Brain microvascular endothelial cell (primary cell): Measurements from ENCODE around the gene GIPC1.

Experiments used
- DNase-seq: peaks from one replicate; pipeline ENCODE4 v3.0.0-alpha.2; 2020
- H3K27ac ChIP-seq: fragments of 250-450 bp; sonication (Bioruptor Pico); 2 replicates; pipeline ENCODE4 v1.5.1; 2020; ENCODE audit warnings: mild to moderate bottlenecking, moderate library complexity
- H3K27me3 ChIP-seq: fragments of 250-450 bp; sonication (Bioruptor Pico); replicated peaks from 2 replicates; pipeline ENCODE4 v1.5.1; 2020; ENCODE audit warnings: mild to moderate bottlenecking
- H3K36me3 ChIP-seq: fragments of 250-450 bp; sonication (Bioruptor Pico); replicated peaks from 2 replicates; pipeline ENCODE4 v1.5.1; 2020; ENCODE audit warnings: mild to moderate bottlenecking
- H3K4me3 ChIP-seq: 2 replicates; pipeline ENCODE4 v1.5.1; 2011; ENCODE audit warnings: low read depth, mild to moderate bottlenecking, control low read depth, low read length, moderate library complexity
- in situ Hi-C: cut with HindIII; loops from 2 replicates; pipeline ENCODE4 v1.10.0; 2017; ENCODE audit warnings: low sequenced_read_pairs, low pct_ligation_motif_present
- TF ChIP-seq, protein P1 (sequence below): IDR thresholded peaks from 2 replicates; pipeline ENCODE4 v1.5.1; 2011; ENCODE audit warnings: low read depth, mild to moderate bottlenecking, moderate library complexity, low read length, control low read depth, inconsistent platforms; ENCODE audit errors: missing control alignments

Gene GIPC1

GRCh38 chr19:14433554-14434501, 62.1 kb downstream of the GIPC1 start:
- no peaks in the 10 kb centered on the region for H3K27me3 ChIP-seq
- in situ Hi-C loops = no loop called here
- peaks cover 2% of the 10 kb centered on the region for H3K36me3 ChIP-seq
- H3K27ac ChIP-seq = peak overlapping the region; percentile 34
- DNase-seq = no peak
- TF ChIP-seq, protein P1, sequence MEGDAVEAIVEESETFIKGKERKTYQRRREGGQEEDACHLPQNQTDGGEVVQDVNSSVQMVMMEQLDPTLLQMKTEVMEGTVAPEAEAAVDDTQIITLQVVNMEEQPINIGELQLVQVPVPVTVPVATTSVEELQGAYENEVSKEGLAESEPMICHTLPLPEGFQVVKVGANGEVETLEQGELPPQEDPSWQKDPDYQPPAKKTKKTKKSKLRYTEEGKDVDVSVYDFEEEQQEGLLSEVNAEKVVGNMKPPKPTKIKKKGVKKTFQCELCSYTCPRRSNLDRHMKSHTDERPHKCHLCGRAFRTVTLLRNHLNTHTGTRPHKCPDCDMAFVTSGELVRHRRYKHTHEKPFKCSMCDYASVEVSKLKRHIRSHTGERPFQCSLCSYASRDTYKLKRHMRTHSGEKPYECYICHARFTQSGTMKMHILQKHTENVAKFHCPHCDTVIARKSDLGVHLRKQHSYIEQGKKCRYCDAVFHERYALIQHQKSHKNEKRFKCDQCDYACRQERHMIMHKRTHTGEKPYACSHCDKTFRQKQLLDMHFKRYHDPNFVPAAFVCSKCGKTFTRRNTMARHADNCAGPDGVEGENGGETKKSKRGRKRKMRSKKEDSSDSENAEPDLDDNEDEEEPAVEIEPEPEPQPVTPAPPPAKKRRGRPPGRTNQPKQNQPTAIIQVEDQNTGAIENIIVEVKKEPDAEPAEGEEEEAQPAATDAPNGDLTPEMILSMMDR = no peak
- H3K4me3 ChIP-seq = peak overlapping the region; percentile 69

DNA sequence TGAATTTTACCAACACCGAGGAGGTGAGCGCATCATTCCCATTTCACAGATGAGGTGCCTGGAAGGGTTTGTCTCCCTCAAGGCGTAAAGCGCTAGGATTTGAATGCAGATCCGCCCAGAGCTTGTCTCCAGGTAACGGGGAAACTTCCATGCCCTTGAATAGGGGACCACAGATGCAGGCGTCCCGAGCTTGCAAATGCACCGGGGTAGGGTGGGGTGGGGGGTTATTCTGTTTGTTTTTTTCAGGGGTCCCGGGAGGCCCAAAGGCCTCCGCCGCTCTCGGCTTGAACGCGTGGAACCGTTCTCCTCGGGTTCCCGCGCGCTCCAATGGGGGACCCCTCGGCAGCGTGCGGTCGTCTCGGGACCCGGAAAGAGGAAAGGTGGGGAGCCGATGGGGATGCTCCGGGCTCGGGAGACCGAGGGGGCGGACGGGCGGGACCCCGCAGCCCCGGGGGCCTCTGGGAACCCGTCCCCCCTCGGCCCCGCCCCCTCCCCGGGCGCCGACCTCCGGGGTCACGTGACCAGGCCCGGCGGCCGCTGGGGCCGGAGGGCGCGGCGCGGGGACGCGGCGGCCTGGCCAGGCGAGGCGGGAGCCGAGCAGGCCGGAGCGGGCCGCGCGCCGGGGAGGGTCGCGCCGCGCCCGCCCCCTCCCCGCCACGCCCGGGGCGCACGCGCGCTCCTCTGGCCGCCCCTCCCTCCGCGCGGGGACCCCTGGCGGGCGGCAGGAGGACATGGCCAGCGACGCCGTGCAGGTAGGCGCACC, 63.0 kb downstream of the GIPC1 start, which contains the start of gene PKN1:
Gene PKN1 (plus strand): TSS at position 516 of the 763 bp plus-strand sequence. CDS start 216 bp downstream, at position 732.
- TF ChIP-seq, protein P1 = no peak

GRCh38 chr19:14430712-14431111, 65.2 kb downstream of the GIPC1 start:
- H3K4me3 ChIP-seq = no peak overlapping the region
- no peak overlapping the region for H3K27ac ChIP-seq
- in situ Hi-C loops = no loop called here
- no peaks in the 10 kb centered on the region for H3K27me3 ChIP-seq
- H3K36me3 ChIP-seq = no peaks in the 10 kb centered on the region
- TF ChIP-seq, protein P1 = no peak
- no peak for DNase-seq

More for the DNA sequence above, 63.0 kb downstream of the GIPC1 start, which contains the start of gene PKN1:
- peak within 1 kb of the TSS; percentile 34 for H3K27ac ChIP-seq
- peak within 1 kb of the TSS; percentile 69 for H3K4me3 ChIP-seq
- no peaks in the 10 kb centered on the region for H3K27me3 ChIP-seq
- DNase-seq = no peak
- peaks cover 2% of the 10 kb centered on the region for H3K36me3 ChIP-seq
- in situ Hi-C loops = no loop called here

- in situ Hi-C loops = no loop called here
- no peak for DNase-seq
- no peak overlapping the region for H3K4me3 ChIP-seq
These were observed 67.0 kb downstream of the GIPC1 start for GRCh38 chr19:14428882-14429416.

More at GRCh38 chr19:14428882-14429416, 67.0 kb downstream of the GIPC1 start:
- TF ChIP-seq, protein P1 = no peak
- Histone ChIP-seq H3K36me3 (no peaks in the 10 kb centered on the region), H3K27ac (no peak overlapping the region), H3K27me3 (no peaks in the 10 kb centered on the region)
